ENCODE data around the gene EXTL1.

Gene EXTL1

GRCh38 chr1:26025517-26025916 is 3.9 kb downstream of the EXTL1 start:
- DNase-seq: no peak

GRCh38 chr1:26027716-26028489 is 6.3 kb downstream of the EXTL1 start:
- DNase-seq: no peak

GRCh38 chr1:26028490-26028980 is 7.0 kb downstream of the EXTL1 start:
- no peak for DNase-seq

- DNase-seq: no peak
These were observed 7.7 kb downstream of the EXTL1 start for GRCh38 chr1:26029054-26029863.

- DNase-seq: peak; percentile 25
These were observed 8.4 kb downstream of the EXTL1 start for GRCh38 chr1:26029864-26030481.

DNA sequence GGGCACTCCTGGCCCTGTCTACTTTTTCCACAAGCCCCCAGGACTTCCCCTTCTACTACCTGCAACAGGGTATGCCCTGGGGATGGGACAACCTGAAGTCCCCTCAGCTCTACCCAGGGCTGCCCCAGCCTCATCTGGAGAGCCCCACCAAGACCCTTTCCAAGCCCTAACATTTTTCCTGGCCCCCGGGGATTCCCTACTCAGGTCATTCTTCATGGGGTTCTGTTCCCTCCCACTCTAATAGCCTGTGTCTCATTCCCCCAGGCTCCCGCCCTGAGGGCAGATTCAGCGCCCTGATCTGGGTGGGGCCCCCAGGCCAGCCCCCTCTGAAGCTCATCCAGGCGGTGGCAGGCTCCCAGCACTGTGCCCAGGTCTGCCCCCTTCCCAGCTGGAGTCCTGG is 9.6 kb downstream of the EXTL1 start:
- DNase-seq: no peak

DNA sequence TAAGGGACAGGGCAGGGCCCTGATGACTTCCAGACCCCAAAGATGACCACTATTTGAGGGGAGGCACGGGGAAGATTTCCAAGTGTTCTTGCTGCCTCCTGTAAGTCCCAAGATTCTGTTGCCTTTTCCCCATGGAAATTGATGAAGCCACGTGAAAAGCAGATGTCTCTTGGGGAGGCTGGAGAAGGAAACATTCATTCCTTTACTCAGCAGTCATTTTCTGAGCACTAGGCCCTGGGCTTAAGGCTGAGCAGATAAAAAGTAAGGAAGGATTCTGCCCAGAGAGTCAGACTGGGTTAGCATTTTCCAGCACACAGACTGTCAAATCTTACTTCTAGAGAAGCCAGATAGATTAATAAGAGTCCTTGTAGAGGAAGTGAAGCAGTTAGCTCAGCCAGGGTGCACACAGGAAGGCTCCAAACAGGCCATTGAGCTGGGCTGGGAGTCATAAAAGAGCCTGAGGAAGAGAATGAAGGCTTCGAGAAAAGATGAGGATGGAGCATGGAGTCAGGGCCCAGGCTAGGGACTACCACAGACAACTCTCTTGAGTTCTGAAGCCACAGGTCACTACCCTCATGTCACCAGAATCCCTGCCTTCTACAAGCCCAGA is 10.1 kb downstream of the EXTL1 start:
- no peak for DNase-seq

DNA sequence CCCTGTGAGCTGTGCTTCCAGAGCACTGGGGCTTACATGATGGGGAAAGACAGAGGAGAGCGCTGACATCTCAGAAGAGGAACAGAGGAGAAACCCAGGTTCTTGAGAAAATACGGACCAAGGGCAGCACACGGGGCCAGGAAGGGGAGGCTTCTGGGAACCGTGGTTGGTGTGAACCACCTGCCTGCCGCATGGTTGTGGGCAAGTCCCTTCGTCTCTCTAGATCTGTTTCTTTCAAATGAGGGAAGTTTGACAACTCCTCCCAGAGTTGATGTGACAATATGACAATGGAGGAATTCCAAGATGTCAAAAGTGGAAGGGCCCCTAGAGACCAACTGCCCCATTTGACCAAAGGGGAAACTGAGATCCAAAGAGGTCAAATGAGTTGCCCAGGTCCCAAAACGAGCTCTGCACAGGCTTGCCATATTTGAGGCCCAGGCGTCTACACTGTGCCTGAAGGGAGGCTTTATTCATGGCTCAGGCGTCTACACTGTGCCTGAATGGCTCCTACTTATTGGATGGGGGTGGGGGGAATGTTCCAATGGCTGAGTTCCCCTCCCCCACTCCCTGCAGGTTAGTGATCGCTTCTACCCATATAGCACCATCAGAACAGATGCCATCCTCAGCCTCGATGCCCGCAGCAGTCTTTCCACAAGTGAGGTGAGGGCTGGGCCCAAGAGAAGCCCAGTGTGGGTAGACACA is 11.2 kb downstream of the EXTL1 start:
- DNase-seq: no peak

- no peak for DNase-seq
These were observed 13.1 kb downstream of the EXTL1 start for GRCh38 chr1:26034504-26035202.

DNA sequence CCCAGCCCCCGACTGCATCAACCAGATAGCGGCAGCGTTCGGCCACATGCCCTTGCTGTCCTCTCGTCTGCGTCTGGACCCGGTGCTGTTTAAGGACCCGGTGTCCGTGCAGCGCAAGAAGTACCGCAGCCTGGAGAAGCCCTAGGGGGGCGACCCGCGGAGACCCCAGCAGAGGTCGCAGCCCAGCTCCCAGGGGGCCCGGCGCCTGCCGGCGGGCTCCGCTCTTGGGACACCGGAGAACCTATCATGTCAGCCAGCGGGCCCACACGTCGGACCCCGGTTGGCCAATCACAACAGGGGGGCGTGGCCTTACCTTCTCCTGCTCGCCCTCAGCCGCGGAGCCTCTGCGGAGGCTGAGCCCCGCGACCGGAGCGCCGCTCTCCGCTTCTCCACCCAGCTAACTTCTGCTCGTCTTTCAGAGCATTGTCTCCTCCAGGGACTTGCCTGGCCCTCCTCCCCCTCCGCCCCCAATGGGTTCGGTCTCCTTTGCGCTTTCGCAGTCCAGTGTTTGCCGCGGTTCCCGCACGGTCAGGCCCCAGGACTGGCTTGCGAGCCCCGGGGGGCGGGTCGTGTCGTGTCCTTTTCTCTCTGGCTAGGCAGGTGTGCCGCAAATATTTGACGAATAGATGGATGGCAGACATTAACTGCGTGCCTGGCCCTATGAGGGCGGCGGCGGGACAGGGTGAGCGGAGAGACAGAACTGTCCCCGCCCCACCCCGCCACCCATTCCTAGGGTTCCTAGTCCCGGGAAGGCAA is 13.8 kb downstream of the EXTL1 start:
- DNase-seq: peak; percentile 94

GRCh38 chr1:26035959-26036755 is 14.6 kb downstream of the EXTL1 start:
- no peak for DNase-seq

- DNase-seq: no peak
These were observed 15.2 kb downstream of the EXTL1 start for GRCh38 chr1:26036756-26037281.

GRCh38 chr1:26037904-26038303 is 16.3 kb downstream of the EXTL1 start:
- DNase-seq: no peak

GRCh38 chr1:26038477-26038876 is 16.9 kb downstream of the EXTL1 start:
- no peak for DNase-seq

- DNase-seq: no peak
These were observed 17.3 kb downstream of the EXTL1 start for GRCh38 chr1:26038904-26039303.

GRCh38 chr1:26041401-26041800 is 19.8 kb downstream of the EXTL1 start:
- no peak for DNase-seq

GRCh38 chr1:26041978-26042377 is 20.4 kb downstream of the EXTL1 start:
- no peak for DNase-seq

DNA sequence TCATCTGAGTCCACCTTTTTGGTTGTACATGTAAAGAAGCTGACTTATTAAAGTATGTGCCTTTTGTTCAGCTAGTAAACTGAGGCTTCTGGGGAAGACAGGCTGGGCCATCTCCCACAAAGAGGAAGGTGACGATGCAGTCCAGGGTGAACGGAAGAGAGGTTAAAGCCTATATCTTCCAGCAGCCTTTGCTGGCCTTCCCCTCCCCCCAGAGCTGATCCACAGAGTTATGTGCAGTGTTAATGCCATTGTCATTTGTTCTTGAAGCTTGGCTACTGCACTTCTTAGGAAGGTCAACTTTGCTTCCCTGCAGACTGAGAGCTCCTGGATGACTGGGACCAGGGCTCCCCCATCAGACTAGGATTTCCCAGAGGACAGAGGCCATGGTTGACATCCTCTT is 22.2 kb downstream of the EXTL1 start:
- DNase-seq: no peak

GRCh38 chr1:26044414-26044813 is 22.8 kb downstream of the EXTL1 start:
- no peak for DNase-seq
